ENCODE results near the gene PODNL1. TPM values are rescaled to one million over a fixed set of nuclear protein-coding genes. Genes with fewer than 3 reads are reported as not detected.

PODNL1 gene
- total and polyA plus RNA-seq, 2 of the 8 experiments (the other 6 are each of a cell fraction or from before 2014, with no cell fraction given): 1.0 to 1.5 TPM

DNA sequence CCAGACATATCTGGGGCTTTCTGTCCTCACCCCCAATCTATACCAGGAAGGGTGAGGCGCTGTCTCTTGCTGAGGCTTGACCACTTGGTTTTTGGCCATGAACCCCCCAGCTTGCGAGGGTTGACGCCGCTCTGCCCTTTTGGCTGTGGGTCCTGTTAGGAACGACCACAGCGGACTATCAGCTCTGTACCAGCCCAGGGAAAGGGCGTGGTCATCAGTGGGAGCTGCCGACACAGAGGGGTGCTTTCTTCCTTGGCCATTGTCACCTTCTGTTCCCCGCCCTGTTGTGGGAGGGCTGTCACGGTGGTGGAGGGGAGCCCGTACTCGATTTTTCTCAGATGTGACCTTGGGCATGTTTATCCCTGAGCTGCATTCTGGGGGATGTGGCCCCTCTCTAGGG, 19.8 kb upstream of the PODNL1 start:
- 90% methylated on average over 12 of the region's 12 CpGs; no CpG with 5 or more reads in 1 of the 2 experiments for WGBS, 2 experiments (ENCODE audit: extremely low coverage in 1 of 2, insufficient coverage in 1 of 2, insufficient read length in 1 of 2, insufficient replicate concordance in 2 of 2, low coverage in 1 of 2, low lambda C conversion rate in 2 of 2, missing lambda C conversion rate in 1 of 2)
- Histone ChIP-seq H3K56ac (replicated peaks; ENCODE audit: insufficient read length, low read depth, low read length) (no peak overlapping the region), H4K5ac (ENCODE audit: insufficient read length, low read depth, low read length) (no peak overlapping the region), H3K79me2 (ENCODE audit: control insufficient read depth in 1 of 2, insufficient read depth in 2 of 2, low read length in 2 of 2) (peaks cover 0 to 16% of the 10 kb centered on the region in 2 experiments; a peak in 3 of 4 replicates), H2BK12ac (ENCODE audit: low read depth, low read length) (no peak overlapping the region), H3K23me2 (ENCODE audit: low read depth, low read length) (peaks cover 13% of the 10 kb centered on the region; the same call in 1 of the 2 replicates), H3K27me3 (replicated peaks in 1 of 4; ENCODE audit: control insufficient read depth in 3 of 4, extremely low read depth in 1 of 4, insufficient read depth in 3 of 4, low read length in 3 of 4) (peaks cover 0 to 4% (median 0%) of the 10 kb centered on the region in 4 experiments; a peak in 2 of 7 replicates), H3K4me2 (ENCODE audit: insufficient read depth in 1 of 2, low read depth in 2 of 2, low read length in 2 of 2) (no peak overlapping the region), H4K8ac (ENCODE audit: extremely low read depth, insufficient read depth, low read length) (no peak overlapping the region), H3K4ac (replicated peaks; ENCODE audit: insufficient read length, low read depth, low read length) (no peak overlapping the region), H3K9ac (replicated peaks in 1 of 4; ENCODE audit: extremely low read depth in 1 of 4, low read depth in 3 of 4, low read length in 3 of 4) (no peak overlapping the region), H2BK15ac (ENCODE audit: low read length) (no peak overlapping the region), H3K14ac (ENCODE audit: insufficient read length) (no peak overlapping the region), H2AK5ac (ENCODE audit: low read depth, low read length) (no peak overlapping the region), H3K23ac (ENCODE audit: insufficient read length) (no peak overlapping the region), H2BK120ac (replicated peaks; ENCODE audit: low read depth, low read length) (no peak overlapping the region), H3K4me1 (replicated peaks in 1 of 4; ENCODE audit: control insufficient read depth in 3 of 4, insufficient read depth in 4 of 4, low read length in 3 of 4) (peaks cover 0 to 7% (median 6%) of the 10 kb centered on the region in 4 experiments; a peak in 6 of 7 replicates), H2BK20ac (ENCODE audit: low read length) (no peak overlapping the region), H4K91ac (replicated peaks; ENCODE audit: insufficient read length, low read length) (no peak overlapping the region), H3K9me3 (ENCODE audit: insufficient read depth in 2 of 2, low read depth in 1 of 2, low read length in 1 of 2) (no peaks in the 10 kb centered on the region), H3K18ac (ENCODE audit: extremely low read depth, low read length) (no peak overlapping the region), H2AFZ (ENCODE audit: low read length) (no peak overlapping the region), H3K36me3 (ENCODE audit: control insufficient read depth in 2 of 4, insufficient read depth in 4 of 4, low read length in 3 of 4) (peaks cover 20 to 45% (median 45%) of the 10 kb centered on the region in 4 experiments), H4K20me1 (replicated peaks in 1 of 2; ENCODE audit: control insufficient read depth in 1 of 2, insufficient read depth in 2 of 2, low read length in 2 of 2) (peaks cover 0 to 16% of the 10 kb centered on the region in 2 experiments), H3K27ac (ENCODE audit: low read depth, low read length) (no peak overlapping the region), H2BK5ac (ENCODE audit: low read depth, low read length) (no peak overlapping the region), H3K79me1 (ENCODE audit: low read depth, low read length) (peaks cover 13% of the 10 kb centered on the region), H3K4me3 (ENCODE audit: extremely low read depth in 1 of 4, insufficient read depth in 2 of 4, low read depth in 3 of 4, low read length in 4 of 4) (no peak overlapping the region)
- ChIA-PET CTCF (ENCODE audit: partially characterized antibody) (interaction anchor here (1.1 to 7.8 kb wide), 3 partner anchors 17 to 54 kb away, joined by 3 to 77 read pairs (median 4); no protein-coding TSS in a partner anchor), POLR2A (ENCODE audit: partially characterized antibody) (interaction anchor here (0.8 to 2.3 kb wide), 9 partner anchors 12 to 48 kb away, joined by 3 to 7 read pairs (median 3); partner anchors contain the start of gene RFX1)
- DNase-seq (ENCODE audit: low read depth in 1 of 2, low spot score in 2 of 2): no peak
- TF ChIP-seq SIX5 (IDR thresholded peaks at IDR 0.05; ENCODE audit: low read depth, low read length): no peak
- no peak for TF ChIP-seq CREB1 (IDR thresholded peaks at IDR 0.05)
- no peak for TF ChIP-seq GABPA (IDR thresholded peaks at IDR 0.05; ENCODE audit: borderline replicate concordance, insufficient read depth, low read length)
- no peak for TF ChIP-seq POU5F1 (IDR thresholded peaks at IDR 0.05; ENCODE audit: low read depth, low read length)
- TF ChIP-seq EZH2 (IDR thresholded peaks at IDR 0.05; ENCODE audit: low read depth, low read length, severe bottlenecking): no peak
- TF ChIP-seq BACH1 (IDR thresholded peaks at IDR 0.05; ENCODE audit: low read length): no peak
- FAIRE-seq: no peak

Data from H1 (cell line).